ENCODE measurements around the gene TTC17. TPM values are rescaled to one million over a fixed set of nuclear protein-coding genes. Genes with fewer than 3 reads are reported as not detected.
"Not testable (repeated sequence)": the region's sequence is repeated elsewhere in the genome, so short reads cannot be mapped to it uniquely, and the experiment has no call there.

The TTC17 gene
- total and polyA plus RNA-seq, 9 donors = 50.9 to 85.3 (median 60.7) TPM

- H3K27ac ChIP-seq (ENCODE audit: low read length) = no peak overlapping the region
- no peaks in the 10 kb centered on the region for H3K9me3 ChIP-seq (replicated peaks; ENCODE audit: control insufficient read depth, low read depth, low read length)
- WGBS (ENCODE audit: insufficient coverage) = 78% methylated on average over 1 of the region's 2 CpGs
- no peaks in the 10 kb centered on the region for H3K27me3 ChIP-seq (ENCODE audit: control insufficient read depth, insufficient read depth, low read length)
- peaks cover 10% of the 10 kb centered on the region for H3K36me3 ChIP-seq (ENCODE audit: control insufficient read depth, insufficient read depth, low read length)
- no peaks in the 10 kb centered on the region for H3K4me1 ChIP-seq (ENCODE audit: control insufficient read depth, insufficient read depth, low read length)
- no peak for DNase-seq
- no peak overlapping the region for H3K4me3 ChIP-seq (ENCODE audit: low read length)
Measured at GRCh38 chr11:43381802-43382201, 23.1 kb downstream of the TTC17 start.

GRCh38 chr11:43382614-43383013 lies 23.9 kb downstream of the TTC17 start:
- peaks cover 16% of the 10 kb centered on the region for H3K36me3 ChIP-seq (ENCODE audit: control insufficient read depth, insufficient read depth, low read length)
- DNase-seq = no peak
- WGBS (ENCODE audit: insufficient coverage) = 100% methylated on average over 1 of the region's 1 CpG

GRCh38 chr11:43384393-43384792 lies 25.7 kb downstream of the TTC17 start:
- Histone ChIP-seq H3K27ac (ENCODE audit: low read length) (no peak overlapping the region), H3K36me3 (ENCODE audit: control insufficient read depth, insufficient read depth, low read length) (peaks cover 14% of the 10 kb centered on the region), H3K4me3 (ENCODE audit: low read length) (no peak overlapping the region), H3K27me3 (ENCODE audit: control insufficient read depth, insufficient read depth, low read length) (no peaks in the 10 kb centered on the region), H3K9me3 (replicated peaks; ENCODE audit: control insufficient read depth, low read depth, low read length) (no peaks in the 10 kb centered on the region), H3K4me1 (ENCODE audit: control insufficient read depth, insufficient read depth, low read length) (no peaks in the 10 kb centered on the region)
- DNase-seq = no peak
- WGBS (ENCODE audit: insufficient coverage) = 91% methylated on average over 5 of the region's 5 CpGs

More at GRCh38 chr11:43382614-43383013, 23.9 kb downstream of the TTC17 start:
- no peaks in the 10 kb centered on the region for H3K4me1 ChIP-seq (ENCODE audit: control insufficient read depth, insufficient read depth, low read length)
- no peaks in the 10 kb centered on the region for H3K27me3 ChIP-seq (ENCODE audit: control insufficient read depth, insufficient read depth, low read length)
- no peak overlapping the region for H3K27ac ChIP-seq (ENCODE audit: low read length)
- H3K9me3 ChIP-seq (replicated peaks; ENCODE audit: control insufficient read depth, low read depth, low read length) = no peaks in the 10 kb centered on the region
- no peak overlapping the region for H3K4me3 ChIP-seq (ENCODE audit: low read length)

GRCh38 chr11:43392713-43393112 lies 34.0 kb downstream of the TTC17 start:
- Histone ChIP-seq H3K36me3 (ENCODE audit: control insufficient read depth, insufficient read depth, low read length) (peaks cover 28% of the 10 kb centered on the region), H3K9me3 (replicated peaks; ENCODE audit: control insufficient read depth, low read depth, low read length) (no peaks in the 10 kb centered on the region), H3K27ac (ENCODE audit: low read length) (no peak overlapping the region), H3K27me3 (ENCODE audit: control insufficient read depth, insufficient read depth, low read length) (no peaks in the 10 kb centered on the region), H3K4me3 (ENCODE audit: low read length) (no peak overlapping the region), H3K4me1 (ENCODE audit: control insufficient read depth, insufficient read depth, low read length) (no peaks in the 10 kb centered on the region)
- no peak for DNase-seq
- WGBS (ENCODE audit: insufficient coverage) = 88% methylated on average over 1 of the region's 5 CpGs

GRCh38 chr11:43393765-43394355 lies 35.1 kb downstream of the TTC17 start:
- Histone ChIP-seq H3K4me3 (ENCODE audit: low read length) (no peak overlapping the region), H3K36me3 (ENCODE audit: control insufficient read depth, insufficient read depth, low read length) (peaks cover 31% of the 10 kb centered on the region), H3K4me1 (ENCODE audit: control insufficient read depth, insufficient read depth, low read length) (no peaks in the 10 kb centered on the region), H3K27ac (ENCODE audit: low read length) (no peak overlapping the region), H3K27me3 (ENCODE audit: control insufficient read depth, insufficient read depth, low read length) (no peaks in the 10 kb centered on the region), H3K9me3 (replicated peaks; ENCODE audit: control insufficient read depth, low read depth, low read length) (no peaks in the 10 kb centered on the region)
- WGBS (ENCODE audit: insufficient coverage) = 73% methylated on average over 1 of the region's 2 CpGs
- DNase-seq = peak; percentile 3

GRCh38 chr11:43396617-43397016 lies 37.9 kb downstream of the TTC17 start:
- Histone ChIP-seq H3K4me1 (ENCODE audit: control insufficient read depth, insufficient read depth, low read length) (no peaks in the 10 kb centered on the region), H3K4me3 (ENCODE audit: low read length) (no peak overlapping the region), H3K27me3 (ENCODE audit: control insufficient read depth, insufficient read depth, low read length) (no peaks in the 10 kb centered on the region), H3K9me3 (replicated peaks; ENCODE audit: control insufficient read depth, low read depth, low read length) (no peaks in the 10 kb centered on the region), H3K36me3 (ENCODE audit: control insufficient read depth, insufficient read depth, low read length) (peaks cover 33% of the 10 kb centered on the region), H3K27ac (ENCODE audit: low read length) (no peak overlapping the region)
- DNase-seq = no peak
- no CpG with 5 or more reads among the region's 3 CpGs for WGBS (ENCODE audit: insufficient coverage)

DNA sequence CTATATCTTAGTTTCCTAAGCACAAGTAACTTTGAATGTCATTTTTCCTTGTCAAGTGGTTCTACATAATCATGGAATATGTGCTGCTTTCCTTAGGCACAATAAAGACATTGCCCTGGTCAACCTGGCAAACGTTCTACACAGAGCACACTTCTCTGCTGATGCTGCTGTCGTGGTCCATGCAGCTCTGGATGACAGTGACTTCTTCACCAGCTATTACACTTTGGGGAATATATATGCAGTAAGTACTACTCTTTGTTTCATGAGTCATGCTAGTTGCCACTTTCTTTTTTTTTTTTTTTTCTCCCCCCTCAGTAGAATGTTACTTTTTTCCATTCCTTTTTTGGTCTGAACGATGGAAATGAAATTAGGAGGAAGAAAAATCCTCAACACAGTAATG lies 38.5 kb downstream of the TTC17 start:
- no peaks in the 10 kb centered on the region for H3K27me3 ChIP-seq (ENCODE audit: control insufficient read depth, insufficient read depth, low read length)
- no peak overlapping the region for H3K27ac ChIP-seq (ENCODE audit: low read length)
- H3K9me3 ChIP-seq (replicated peaks; ENCODE audit: control insufficient read depth, low read depth, low read length) = no peaks in the 10 kb centered on the region
- no peaks in the 10 kb centered on the region for H3K4me1 ChIP-seq (ENCODE audit: control insufficient read depth, insufficient read depth, low read length)
- H3K36me3 ChIP-seq (ENCODE audit: control insufficient read depth, insufficient read depth, low read length) = peaks cover 32% of the 10 kb centered on the region
- no peak for DNase-seq
- WGBS (ENCODE audit: insufficient coverage) = no CpG with 5 or more reads among the region's 3 CpGs
- no peak overlapping the region for H3K4me3 ChIP-seq (ENCODE audit: low read length)

- DNase-seq = no peak
- Histone ChIP-seq H3K36me3 (ENCODE audit: control insufficient read depth, insufficient read depth, low read length) (peaks cover 22% of the 10 kb centered on the region), H3K9me3 (replicated peaks; ENCODE audit: control insufficient read depth, low read depth, low read length) (no peaks in the 10 kb centered on the region), H3K27ac (ENCODE audit: low read length) (no peak overlapping the region), H3K4me1 (ENCODE audit: control insufficient read depth, insufficient read depth, low read length) (no peaks in the 10 kb centered on the region), H3K4me3 (ENCODE audit: low read length) (no peak overlapping the region), H3K27me3 (ENCODE audit: control insufficient read depth, insufficient read depth, low read length) (no peaks in the 10 kb centered on the region)
- WGBS (ENCODE audit: insufficient coverage) = no CpG with 5 or more reads among the region's 2 CpGs
Measured at GRCh38 chr11:43399983-43400630, 41.4 kb downstream of the TTC17 start.

DNA sequence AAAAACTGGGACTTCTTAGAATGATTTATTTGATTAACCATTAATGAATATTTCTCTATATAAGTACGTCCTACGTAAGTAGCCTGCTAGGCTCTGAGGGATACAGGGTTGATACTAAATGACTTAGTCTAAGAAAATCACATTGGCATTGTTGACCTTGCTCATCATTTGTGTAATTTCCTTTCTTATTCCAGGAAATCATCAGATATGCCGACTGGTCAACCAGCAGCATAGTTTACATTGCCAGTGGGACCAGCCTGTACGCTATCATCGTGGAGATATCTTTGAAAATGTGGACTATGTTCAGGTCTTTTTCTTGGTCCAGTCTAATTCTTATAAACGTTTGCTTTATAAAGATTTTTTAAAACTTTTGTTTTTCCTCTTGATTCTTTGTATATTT lies 42.5 kb downstream of the TTC17 start:
- no CpG with 5 or more reads among the region's 6 CpGs for WGBS (ENCODE audit: insufficient coverage)

GRCh38 chr11:43401811-43402210 lies 43.1 kb downstream of the TTC17 start:
- H3K9me3 ChIP-seq (replicated peaks; ENCODE audit: control insufficient read depth, low read depth, low read length); DNase-seq; H3K4me3 ChIP-seq (ENCODE audit: low read length); H3K27ac ChIP-seq (ENCODE audit: low read length); H3K27me3 ChIP-seq (ENCODE audit: control insufficient read depth, insufficient read depth, low read length); H3K4me1 ChIP-seq (ENCODE audit: control insufficient read depth, insufficient read depth, low read length): not testable (repeated sequence)
- WGBS (ENCODE audit: insufficient coverage) = no CpG with 5 or more reads among the region's 4 CpGs
- peaks cover 30% of the 10 kb centered on the region for H3K36me3 ChIP-seq (ENCODE audit: control insufficient read depth, insufficient read depth, low read length)

More for the DNA sequence above, 42.5 kb downstream of the TTC17 start:
- no peak for DNase-seq
- Histone ChIP-seq H3K9me3 (replicated peaks; ENCODE audit: control insufficient read depth, low read depth, low read length) (no peaks in the 10 kb centered on the region), H3K4me3 (ENCODE audit: low read length) (no peak overlapping the region), H3K36me3 (ENCODE audit: control insufficient read depth, insufficient read depth, low read length) (peaks cover 31% of the 10 kb centered on the region), H3K27ac (ENCODE audit: low read length) (no peak overlapping the region), H3K4me1 (ENCODE audit: control insufficient read depth, insufficient read depth, low read length) (no peaks in the 10 kb centered on the region), H3K27me3 (ENCODE audit: control insufficient read depth, insufficient read depth, low read length) (no peaks in the 10 kb centered on the region)

All from muscle of leg (tissue), 11 donors.